PC-9 (cell line): ENCODE results near the gene ZNF646. TPM values are rescaled to one million over a fixed set of nuclear protein-coding genes. Genes with fewer than 3 reads are reported as not detected.

ENCODE experiments used
- BruUV-seq: library from RNA; stranded (reverse); fragments of 400-500 nt; replicated peaks from 2 replicates; lab custom pipeline; 2021; lab: Mats Ljungman, UMichigan
- CTCF ChIA-PET: fragments of 300-600 bp; sonication (Branson Sonifier 250); formaldehyde crosslinking; loops from one replicate; lab custom pipeline; 2022; ENCODE audit warnings: antibody characterized with exemption; lab: Charles Lee
- POLR2A ChIA-PET: fragments of 300-600 bp; sonication (Branson Sonifier 250); formaldehyde crosslinking; loops from one replicate; lab custom pipeline; 2022; ENCODE audit warnings: antibody characterized with exemption; ENCODE audit not compliant: unreplicated experiment; lab: Charles Lee
- DNase-seq, 2 experiments: peaks; one replicate each; pipeline versions ENCODE4 v3.0.0 to v3.0.0-alpha.2; 2015 to 2022; ENCODE audit warnings: mixed read lengths in 1 of 2
- H2AFZ ChIP-seq: fragments of 200-600 bp; sonication (generic); 2 replicates; pipeline ENCODE4 v1.8.1; 2017; ENCODE audit warnings: antibody characterized with exemption
- H3F3A ChIP-seq: fragments of 200-600 bp; sonication (generic); 2 replicates; pipeline ENCODE4 v1.8.1; 2017; ENCODE audit warnings: antibody characterized with exemption, mild to moderate bottlenecking, low read depth; ENCODE audit not compliant: insufficient read depth
- H3K27ac ChIP-seq: fragments of 200-600 bp; sonication (generic); 2 replicates; pipeline ENCODE4 v1.6.1; 2016; ENCODE audit warnings: mixed run types
- H3K27me3 ChIP-seq: fragments of 200-600 bp; sonication (generic); 2 replicates; pipeline ENCODE4 v1.6.1; 2016; ENCODE audit warnings: low read depth, mixed run types; ENCODE audit not compliant: insufficient read depth
- H3K36me3 ChIP-seq: fragments of 200-600 bp; sonication (generic); 2 replicates; pipeline ENCODE4 v1.6.1; 2016; ENCODE audit warnings: low read depth, mixed run types
- H3K4me1 ChIP-seq: fragments of 200-600 bp; sonication (generic); replicated peaks from 2 replicates; pipeline ENCODE4 v1.6.1; 2016; ENCODE audit warnings: mixed run types; ENCODE audit not compliant: insufficient read depth
- H3K4me2 ChIP-seq: fragments of 200-600 bp; sonication (generic); 2 replicates; pipeline ENCODE4 v1.6.1; 2017; ENCODE audit warnings: mixed run types
- H3K4me3 ChIP-seq: fragments of 200-600 bp; sonication (generic); 2 replicates; pipeline ENCODE4 v1.6.1; 2016; ENCODE audit warnings: mixed run types
- H3K79me2 ChIP-seq: fragments of 200-600 bp; sonication (generic); 2 replicates; pipeline ENCODE4 v1.6.1; 2017; ENCODE audit warnings: low read depth, mixed run types
- H3K9me2 ChIP-seq: fragments of 200-600 bp; sonication (generic); 2 replicates; pipeline ENCODE4 v1.8.1; 2017; ENCODE audit warnings: mild to moderate bottlenecking; ENCODE audit not compliant: insufficient read depth
- H3K9me3 ChIP-seq: fragments of 200-600 bp; sonication (generic); 2 replicates; pipeline ENCODE4 v1.8.1; 2016; ENCODE audit warnings: low read depth; ENCODE audit not compliant: insufficient read depth
- H4K20me1 ChIP-seq: fragments of 200-600 bp; sonication (generic); 2 replicates; pipeline ENCODE4 v1.8.1; 2017; ENCODE audit not compliant: insufficient read depth
- EZH2 ChIP-seq: fragments of 200-600 bp; sonication (generic); IDR thresholded peaks from 2 replicates; pipeline ENCODE4 v1.8.0; 2017; ENCODE audit warnings: antibody characterized with exemption, low read depth
- intact Hi-C: fragments of 100-400 bp; cut with micrococcal nuclease; formaldehyde crosslinking; loops from one replicate; pipeline ENCODE4 v1.10.0; 2022; ENCODE audit not compliant: unreplicated experiment
- total RNA-seq: library from RNA; stranded (reverse); gene quantifications from 2 replicates; pipeline ENCODE4 v1.2.3, GENCODE V29; 2021
- TF ChIP-seq, protein P1 (sequence below): fragments of 200-600 bp; sonication (generic); conservative IDR thresholded peaks from 2 replicates; pipeline ENCODE4 v1.6.1; 2017; ENCODE audit warnings: mixed run types, antibody characterized with exemption, mild to moderate bottlenecking, moderate library complexity

The ZNF646 gene
- total RNA-seq, 1 experiment from 2014 or later: 25.4 TPM

DNA sequence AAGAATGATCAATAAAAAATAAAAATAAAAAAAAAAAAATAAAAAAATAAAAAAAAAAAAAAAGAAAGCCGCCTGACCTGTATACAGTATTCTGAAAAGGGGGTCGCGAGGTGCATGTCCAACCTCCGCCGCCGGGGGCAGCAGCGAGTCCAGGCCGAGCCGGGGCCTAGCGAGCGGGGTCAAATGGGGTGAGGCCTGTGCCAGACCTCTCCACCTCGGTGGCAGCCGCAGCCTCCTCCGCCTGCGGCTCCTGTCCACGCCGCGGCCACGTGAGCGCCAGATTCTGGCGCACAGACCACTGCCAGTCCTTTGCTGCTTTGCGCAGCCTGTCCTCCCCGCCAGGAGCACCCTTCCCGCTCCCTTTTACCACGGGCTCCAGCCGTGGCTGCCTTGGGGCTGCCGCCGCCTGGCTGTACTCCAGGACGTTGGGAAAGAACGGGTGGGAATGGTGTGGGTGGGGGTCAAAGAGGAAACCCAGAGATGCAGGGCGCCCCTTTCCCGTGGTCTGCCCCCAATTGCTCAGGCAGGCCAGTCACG, 31.5 kb downstream of the ZNF646 start:
- no peak overlapping the region for H3K27ac ChIP-seq
- TF ChIP-seq, protein P1, sequence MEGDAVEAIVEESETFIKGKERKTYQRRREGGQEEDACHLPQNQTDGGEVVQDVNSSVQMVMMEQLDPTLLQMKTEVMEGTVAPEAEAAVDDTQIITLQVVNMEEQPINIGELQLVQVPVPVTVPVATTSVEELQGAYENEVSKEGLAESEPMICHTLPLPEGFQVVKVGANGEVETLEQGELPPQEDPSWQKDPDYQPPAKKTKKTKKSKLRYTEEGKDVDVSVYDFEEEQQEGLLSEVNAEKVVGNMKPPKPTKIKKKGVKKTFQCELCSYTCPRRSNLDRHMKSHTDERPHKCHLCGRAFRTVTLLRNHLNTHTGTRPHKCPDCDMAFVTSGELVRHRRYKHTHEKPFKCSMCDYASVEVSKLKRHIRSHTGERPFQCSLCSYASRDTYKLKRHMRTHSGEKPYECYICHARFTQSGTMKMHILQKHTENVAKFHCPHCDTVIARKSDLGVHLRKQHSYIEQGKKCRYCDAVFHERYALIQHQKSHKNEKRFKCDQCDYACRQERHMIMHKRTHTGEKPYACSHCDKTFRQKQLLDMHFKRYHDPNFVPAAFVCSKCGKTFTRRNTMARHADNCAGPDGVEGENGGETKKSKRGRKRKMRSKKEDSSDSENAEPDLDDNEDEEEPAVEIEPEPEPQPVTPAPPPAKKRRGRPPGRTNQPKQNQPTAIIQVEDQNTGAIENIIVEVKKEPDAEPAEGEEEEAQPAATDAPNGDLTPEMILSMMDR: peak; percentile 87
- TF ChIP-seq EZH2: no peak
- intact Hi-C loops: loop anchor here (5.0 kb wide), 1 partner anchor 37 kb away; no protein-coding TSS in a partner anchor
- H3K79me2 ChIP-seq: peaks cover 15% of the 10 kb centered on the region
- ChIA-PET POLR2A (no interaction called here), CTCF (no interaction called here)
- peak overlapping the region; percentile 38; the same call in 1 of the 2 replicates for H3K4me3 ChIP-seq
- no peaks in the 10 kb centered on the region for H3K27me3 ChIP-seq
- H3K9me3 ChIP-seq: no peaks in the 10 kb centered on the region
- no peaks in the 10 kb centered on the region for H3K36me3 ChIP-seq
- no peaks in the 10 kb centered on the region for H3K9me2 ChIP-seq
- BruUV-seq: no TSS peak
- H3K4me1 ChIP-seq: peaks cover 15% of the 10 kb centered on the region
- H3K4me2 ChIP-seq: peak overlapping the region; percentile 69
- peaks cover 31% of the 10 kb centered on the region; the same call in 1 of the 2 replicates for H3F3A ChIP-seq
- H2AFZ ChIP-seq: peak overlapping the region; percentile 75
- peak; percentile 47 to 93 for DNase-seq
- H4K20me1 ChIP-seq: no peaks in the 10 kb centered on the region

DNA sequence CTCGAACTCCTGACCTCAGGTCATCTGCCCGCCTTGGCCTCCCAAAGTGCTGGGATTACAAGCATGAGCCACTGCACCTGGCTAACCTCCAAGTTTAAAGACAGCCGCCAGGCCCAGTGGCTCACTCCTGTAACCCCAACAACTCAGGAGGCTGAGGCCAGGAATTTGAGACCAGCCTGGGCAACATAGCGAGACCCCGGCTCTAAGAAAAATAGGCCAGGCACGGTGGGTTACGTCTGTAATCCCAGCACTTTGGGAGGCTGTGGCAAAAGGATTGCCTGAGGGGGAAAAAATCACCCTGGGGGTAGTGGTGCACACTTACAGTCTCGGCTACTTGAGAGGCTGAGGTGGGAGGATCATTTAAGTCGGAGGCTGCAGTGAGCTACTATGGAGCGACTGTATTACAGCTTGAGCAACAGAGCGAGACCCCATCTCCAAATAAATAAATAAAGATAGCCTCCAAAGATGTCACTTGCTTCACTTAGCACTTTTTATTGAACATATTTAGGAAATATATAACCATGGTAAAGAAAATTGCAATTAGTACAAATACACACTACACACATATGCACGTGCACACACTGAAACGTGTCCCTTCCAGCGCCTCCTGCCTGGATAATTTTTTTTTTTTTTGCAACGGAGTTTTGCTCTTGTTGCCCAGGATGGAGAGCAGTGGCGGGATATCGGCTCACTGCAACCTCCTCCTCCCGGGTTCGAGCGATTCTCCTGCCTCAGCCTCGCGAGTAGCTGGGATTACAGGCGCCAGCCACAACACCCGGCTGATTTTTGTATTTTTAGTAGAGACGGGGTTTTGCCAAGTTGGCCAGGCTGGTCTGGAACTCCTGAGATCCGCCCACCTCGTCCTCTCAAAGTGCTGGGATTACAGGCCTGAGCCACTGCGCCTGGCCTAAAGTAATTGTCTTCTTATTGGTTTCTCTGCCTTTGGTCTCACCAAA, 32.6 kb downstream of the ZNF646 start:
- DNase-seq: peak in 1 of 2 experiments; percentile 32
- intact Hi-C loops: loop anchor here (5.0 kb wide), 1 partner anchor 36 kb away; no protein-coding TSS in a partner anchor
- TF ChIP-seq, protein P1: no peak
- TF ChIP-seq EZH2: no peak
- POLR2A ChIA-PET: no interaction called here
- Histone ChIP-seq H3K9me2 (no peaks in the 10 kb centered on the region), H4K20me1 (no peaks in the 10 kb centered on the region), H3K4me2 (no peak overlapping the region), H3K4me3 (no peak overlapping the region), H3K27me3 (no peaks in the 10 kb centered on the region), H2AFZ (no peak overlapping the region), H3K4me1 (peaks cover 15% of the 10 kb centered on the region), H3K27ac (no peak overlapping the region), H3K9me3 (no peaks in the 10 kb centered on the region), H3K36me3 (no peaks in the 10 kb centered on the region; the same call in 1 of the 2 replicates), H3F3A (peaks cover 31% of the 10 kb centered on the region; the same call in 1 of the 2 replicates), H3K79me2 (peaks cover 15% of the 10 kb centered on the region)
- no TSS peak for BruUV-seq
- CTCF ChIA-PET: interaction anchor here (0.6 to 0.7 kb wide), 2 partner anchors 112 to 141 kb away, joined by 3 to 4 read pairs; no protein-coding TSS in a partner anchor

DNA sequence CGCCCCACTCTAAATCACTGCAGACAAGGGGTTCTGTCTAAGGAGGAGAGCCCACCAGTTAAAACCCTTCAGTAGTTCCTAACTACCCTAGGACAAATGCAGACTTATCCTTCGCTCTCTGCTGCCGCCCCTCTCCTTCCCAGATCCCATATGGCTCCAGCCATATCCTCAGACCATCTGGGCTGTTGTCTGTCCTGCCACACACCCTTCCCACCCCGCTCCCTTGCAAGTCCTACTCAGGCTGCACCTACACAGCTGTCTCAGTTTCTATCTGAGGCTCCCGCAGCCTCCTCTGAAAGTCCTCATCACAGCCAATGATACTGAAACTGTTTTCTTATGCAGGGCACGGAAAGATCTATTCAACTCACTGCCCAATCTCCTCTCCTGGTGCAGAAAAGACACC, 33.2 kb downstream of the ZNF646 start:
- H3K79me2 ChIP-seq: peaks cover 15% of the 10 kb centered on the region
- CTCF ChIA-PET: interaction anchor here (0.7 kb wide), 1 partner anchor 140 kb away, joined by 3 read pairs; no protein-coding TSS in a partner anchor

More for the DNA sequence above, 33.2 kb downstream of the ZNF646 start:
- TF ChIP-seq, protein P1: no peak
- TF ChIP-seq EZH2: no peak
- Histone ChIP-seq H3K27me3 (no peaks in the 10 kb centered on the region), H3K4me1 (peaks cover 15% of the 10 kb centered on the region), H2AFZ (no peak overlapping the region), H3K27ac (no peak overlapping the region), H3K36me3 (no peaks in the 10 kb centered on the region; the same call in 1 of the 2 replicates), H3F3A (peaks cover 31% of the 10 kb centered on the region; the same call in 1 of the 2 replicates), H3K4me3 (no peak overlapping the region), H3K4me2 (peak overlapping the region; percentile 99; the same call in 1 of the 2 replicates), H4K20me1 (no peaks in the 10 kb centered on the region), H3K9me3 (no peaks in the 10 kb centered on the region), H3K9me2 (no peaks in the 10 kb centered on the region)
- BruUV-seq: no TSS peak
- POLR2A ChIA-PET: no interaction called here
- DNase-seq: no peak
- intact Hi-C loops: loop anchor here (5.0 kb wide), 1 partner anchor 35 kb away; no protein-coding TSS in a partner anchor
